Measurements from ENCODE around the gene ARHGAP22. TPM values are rescaled to one million over a fixed set of nuclear protein-coding genes. Genes with fewer than 3 reads are reported as not detected.

ARHGAP22 gene
- polyA plus RNA-seq, 1 donor from 2014 or later, result 0.15 TPM

DNA sequence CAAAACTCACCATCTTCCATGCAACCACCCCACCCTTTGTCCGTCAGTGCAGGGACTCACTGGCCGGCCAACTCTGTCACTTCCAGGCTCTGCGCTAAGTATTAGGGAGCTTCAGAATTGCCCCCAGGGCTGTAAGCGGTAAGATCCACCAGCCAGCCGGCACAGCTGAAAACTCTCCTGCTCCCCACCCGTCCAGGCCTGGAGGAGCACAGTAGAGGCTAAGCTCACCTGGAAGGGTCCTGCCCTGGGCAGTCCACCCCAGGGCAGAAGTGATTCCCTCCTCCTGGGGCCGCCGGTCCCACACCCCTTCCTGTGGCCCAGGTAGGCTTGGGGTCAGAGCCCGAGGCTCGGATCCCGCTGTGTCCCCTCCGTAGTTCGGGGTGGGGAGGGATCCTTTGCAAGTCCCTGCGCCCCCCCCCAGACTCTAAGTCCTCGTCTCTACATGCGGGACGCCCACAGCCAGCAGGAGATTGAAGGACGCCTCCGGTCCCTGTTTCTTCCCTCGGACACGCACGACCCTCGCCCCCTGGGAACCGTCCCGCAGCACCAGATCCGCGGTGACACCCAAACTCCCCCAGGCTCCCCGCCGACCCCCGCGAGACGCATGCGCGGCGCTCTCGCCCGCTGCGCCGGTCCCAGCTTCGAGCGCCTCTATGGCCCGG is 138.9 kb downstream of the ARHGAP22 start:
- H3K27ac ChIP-seq (ENCODE audit: low read length), result no peak overlapping the region
- H3K27me3 ChIP-seq (ENCODE audit: insufficient read depth, low read depth, low read length), result peaks cover 16% of the 10 kb centered on the region
- H3F3A ChIP-seq (ENCODE audit: insufficient read depth, low read length, poor library complexity, severe bottlenecking), result no peaks in the 10 kb centered on the region
- no peak overlapping the region for H3K9ac ChIP-seq (ENCODE audit: low read length)
- no peak overlapping the region for H2AFZ ChIP-seq (ENCODE audit: low read depth, low read length)
- no peak overlapping the region for H3K4me3 ChIP-seq (ENCODE audit: low read length)
- no peaks in the 10 kb centered on the region for H3K9me3 ChIP-seq (ENCODE audit: low read length)
- H3K79me2 ChIP-seq (replicated peaks; ENCODE audit: insufficient read depth, low read length), result no peaks in the 10 kb centered on the region
- TF ChIP-seq EZH2 (IDR thresholded peaks at IDR 0.05; ENCODE audit: borderline replicate concordance, insufficient read depth, low read length, poor library complexity, severe bottlenecking) (no peak), RAD21 (conservative IDR thresholded peaks at IDR 0.05) (no peak), MXI1 (conservative IDR thresholded peaks at IDR 0.05; ENCODE audit: poor library complexity, severe bottlenecking) (no peak), REST (IDR thresholded peaks at IDR 0.05; ENCODE audit: borderline replicate concordance) (no peak), TAF1 (IDR thresholded peaks at IDR 0.05; ENCODE audit: low read depth) (no peak), EP300 (conservative IDR thresholded peaks at IDR 0.05; ENCODE audit: poor library complexity, severe bottlenecking) (no peak), POLR2AphosphoS5 (IDR thresholded peaks at IDR 0.05) (no peak), CTCF (IDR thresholded peaks at IDR 0.05; ENCODE audit: poor library complexity, severe bottlenecking) (no peak)
- no peaks in the 10 kb centered on the region for H4K20me1 ChIP-seq (ENCODE audit: insufficient read depth)
- no peaks in the 10 kb centered on the region for H3K9me2 ChIP-seq (ENCODE audit: insufficient read depth, low read length)
- no peak overlapping the region for H3K4me2 ChIP-seq (ENCODE audit: low read length)
- no peaks in the 10 kb centered on the region for H3K36me3 ChIP-seq (ENCODE audit: insufficient read depth, low read length)

GRCh38 chr10:48464871-48465736 is 139.8 kb downstream of the ARHGAP22 start:
- Histone ChIP-seq H3F3A (ENCODE audit: insufficient read depth, low read length, poor library complexity, severe bottlenecking) (no peaks in the 10 kb centered on the region), H3K36me3 (ENCODE audit: insufficient read depth, low read length) (no peaks in the 10 kb centered on the region), H2AFZ (ENCODE audit: low read depth, low read length) (no peak overlapping the region), H3K27me3 (ENCODE audit: insufficient read depth, low read depth, low read length) (peaks cover 16% of the 10 kb centered on the region), H3K9me3 (ENCODE audit: low read length) (peaks cover 1% of the 10 kb centered on the region), H3K79me2 (replicated peaks; ENCODE audit: insufficient read depth, low read length) (no peaks in the 10 kb centered on the region), H3K4me2 (ENCODE audit: low read length) (no peak overlapping the region), H3K9me2 (ENCODE audit: insufficient read depth, low read length) (no peaks in the 10 kb centered on the region), H4K20me1 (ENCODE audit: insufficient read depth) (no peaks in the 10 kb centered on the region), H3K9ac (ENCODE audit: low read length) (no peak overlapping the region), H3K4me3 (ENCODE audit: low read length) (no peak overlapping the region), H3K27ac (ENCODE audit: low read length) (no peak overlapping the region)
- no peak for TF ChIP-seq SMC3 (conservative IDR thresholded peaks at IDR 0.05; ENCODE audit: poor library complexity)
- TF ChIP-seq EZH2 (IDR thresholded peaks at IDR 0.05; ENCODE audit: borderline replicate concordance, insufficient read depth, low read length, poor library complexity, severe bottlenecking), result no peak
- no peak for TF ChIP-seq POLR2AphosphoS5 (IDR thresholded peaks at IDR 0.05)
- TF ChIP-seq RAD21 (conservative IDR thresholded peaks at IDR 0.05), result no peak

Data from neural cell (in vitro differentiated cells).